HCT116 (cell line): Measurements from ENCODE around the gene ADORA1.

Source experiments
- CBX3 ChIP-seq: IDR thresholded peaks from 2 replicates; pipeline ENCODE4 v1.6.1; 2012; ENCODE audit warnings: low read depth
- EGR1 ChIP-seq: IDR thresholded peaks from 2 replicates; pipeline ENCODE4 v1.6.1; 2012; ENCODE audit warnings: low read depth
- EZH2 ChIP-seq: fragments of 200-600 bp; sonication (generic); IDR thresholded peaks from 2 replicates; pipeline ENCODE4 v1.6.1; 2017; ENCODE audit warnings: antibody characterized with exemption, mixed run types
- EZH2phosphoT487 ChIP-seq: fragments of 200-600 bp; IDR thresholded peaks from 2 replicates; pipeline ENCODE4 v1.6.1; 2018; ENCODE audit warnings: antibody characterized with exemption, borderline replicate concordance
- POLR2A ChIP-seq: IDR thresholded peaks from 2 replicates; pipeline ENCODE4 v1.7.0; 2011; ENCODE audit warnings: borderline replicate concordance; ENCODE audit not compliant: insufficient read depth, insufficient read length; ENCODE audit errors: extremely low read depth
- POLR2AphosphoS5 ChIP-seq: IDR thresholded peaks from 2 replicates; pipeline ENCODE4 v1.6.1; 2011; ENCODE audit warnings: mild to moderate bottlenecking, low read depth, low read length, moderate library complexity
- RAD21 ChIP-seq: IDR thresholded peaks from 2 replicates; pipeline ENCODE4 v1.6.1; 2012; ENCODE audit warnings: low read depth, mild to moderate bottlenecking
- TCF7L2 ChIP-seq: IDR thresholded peaks from 2 replicates; pipeline ENCODE4 v1.7.0; 2011; ENCODE audit warnings: borderline replicate concordance, inconsistent platforms; ENCODE audit not compliant: insufficient read depth, insufficient read length; ENCODE audit errors: extremely low read depth
- YY1 ChIP-seq: IDR thresholded peaks from 2 replicates; pipeline ENCODE4 v1.6.1; 2011; ENCODE audit warnings: low read length, low read depth, moderate library complexity, mild to moderate bottlenecking; ENCODE audit not compliant: insufficient replicate concordance; ENCODE audit errors: extremely low read depth
- ZNF274 ChIP-seq: fragments of 200-500 bp; sonication (Bioruptor generic); IDR thresholded peaks from 2 replicates; pipeline ENCODE4 v1.6.1; 2014; ENCODE audit warnings: mild to moderate bottlenecking, low read depth, low read length, inconsistent platforms
- TF ChIP-seq, protein P1 (sequence below), 3 experiments: fragments of 200-600 bp in 1 of 3; sonication (generic) in 1 of 3; IDR thresholded peaks in 2 of 3; conservative IDR thresholded peaks in 1 of 3; 2 replicates each; pipeline ENCODE4 v1.5.1; 2012 to 2017; ENCODE audit warnings: low read depth in 2 of 3, low read length in 2 of 3, antibody characterized with exemption in 1 of 3, borderline replicate concordance in 1 of 3, control low read depth in 1 of 3, mild to moderate bottlenecking in 1 of 3, mixed read lengths in 1 of 3, mixed run types in 1 of 3, moderate library complexity in 1 of 3; ENCODE audit not compliant: insufficient read depth in 1 of 3
- TF ChIP-seq, protein P2 (sequence below): IDR thresholded peaks from 2 replicates; pipeline ENCODE4 v1.6.1; 2012; ENCODE audit warnings: low read depth
- TF ChIP-seq, protein P3 (sequence below): IDR thresholded peaks from 2 replicates; pipeline ENCODE4 v1.6.1; 2012
- TF ChIP-seq, protein P4 (sequence below): IDR thresholded peaks from 2 replicates; pipeline ENCODE4 v1.6.1; 2011; ENCODE audit warnings: mild to moderate bottlenecking, low read length, moderate library complexity; ENCODE audit not compliant: insufficient replicate concordance; ENCODE audit errors: extremely low read depth

DNA sequence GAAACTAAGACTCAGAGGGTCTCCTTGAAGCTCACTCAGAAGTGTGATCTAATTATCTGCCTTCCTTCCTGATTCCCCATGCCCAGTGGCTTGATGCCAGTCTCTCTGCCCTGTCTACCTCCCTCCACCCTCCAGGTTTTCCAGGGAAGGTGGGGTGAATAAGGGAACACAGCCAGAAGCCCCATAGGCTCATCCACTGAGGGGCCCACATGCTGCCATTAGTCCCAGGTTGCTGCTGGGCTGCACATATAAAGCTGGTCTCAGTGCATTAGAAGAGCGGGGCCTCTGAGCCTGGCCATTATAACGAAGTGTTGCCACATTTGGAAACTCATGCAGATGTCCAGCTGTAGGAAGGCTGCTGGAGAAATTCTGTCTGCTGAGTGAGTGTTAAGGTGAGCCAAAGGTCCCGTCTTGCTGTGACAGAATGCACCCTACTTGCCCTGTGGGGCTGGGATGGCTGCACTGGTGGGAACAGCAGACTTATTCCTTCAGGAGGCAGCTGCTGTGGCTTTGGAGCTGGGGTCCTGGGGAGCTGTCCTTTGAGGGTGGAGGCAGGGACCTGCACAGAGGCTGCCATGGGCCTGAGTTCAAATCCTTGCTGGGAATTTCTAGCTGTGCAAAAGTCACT is 2.9 kb downstream of the ADORA1 start:
- TF ChIP-seq, protein P1, sequence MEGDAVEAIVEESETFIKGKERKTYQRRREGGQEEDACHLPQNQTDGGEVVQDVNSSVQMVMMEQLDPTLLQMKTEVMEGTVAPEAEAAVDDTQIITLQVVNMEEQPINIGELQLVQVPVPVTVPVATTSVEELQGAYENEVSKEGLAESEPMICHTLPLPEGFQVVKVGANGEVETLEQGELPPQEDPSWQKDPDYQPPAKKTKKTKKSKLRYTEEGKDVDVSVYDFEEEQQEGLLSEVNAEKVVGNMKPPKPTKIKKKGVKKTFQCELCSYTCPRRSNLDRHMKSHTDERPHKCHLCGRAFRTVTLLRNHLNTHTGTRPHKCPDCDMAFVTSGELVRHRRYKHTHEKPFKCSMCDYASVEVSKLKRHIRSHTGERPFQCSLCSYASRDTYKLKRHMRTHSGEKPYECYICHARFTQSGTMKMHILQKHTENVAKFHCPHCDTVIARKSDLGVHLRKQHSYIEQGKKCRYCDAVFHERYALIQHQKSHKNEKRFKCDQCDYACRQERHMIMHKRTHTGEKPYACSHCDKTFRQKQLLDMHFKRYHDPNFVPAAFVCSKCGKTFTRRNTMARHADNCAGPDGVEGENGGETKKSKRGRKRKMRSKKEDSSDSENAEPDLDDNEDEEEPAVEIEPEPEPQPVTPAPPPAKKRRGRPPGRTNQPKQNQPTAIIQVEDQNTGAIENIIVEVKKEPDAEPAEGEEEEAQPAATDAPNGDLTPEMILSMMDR (IDR thresholded peaks at IDR 0.05 in 2 of 3, conservative IDR thresholded peaks at IDR 0.05 in 1 of 3; ENCODE audit: borderline replicate concordance in 1 of 3, insufficient read depth in 1 of 3, low read depth in 2 of 3, low read length in 2 of 3) = no peak
- TF ChIP-seq EZH2 = no peak
- no peak for TF ChIP-seq YY1
- no peak for TF ChIP-seq EZH2phosphoT487
- TF ChIP-seq POLR2AphosphoS5 = no peak
- TF ChIP-seq POLR2A = no peak
- TF ChIP-seq ZNF274 = no peak
- TF ChIP-seq, protein P2, sequence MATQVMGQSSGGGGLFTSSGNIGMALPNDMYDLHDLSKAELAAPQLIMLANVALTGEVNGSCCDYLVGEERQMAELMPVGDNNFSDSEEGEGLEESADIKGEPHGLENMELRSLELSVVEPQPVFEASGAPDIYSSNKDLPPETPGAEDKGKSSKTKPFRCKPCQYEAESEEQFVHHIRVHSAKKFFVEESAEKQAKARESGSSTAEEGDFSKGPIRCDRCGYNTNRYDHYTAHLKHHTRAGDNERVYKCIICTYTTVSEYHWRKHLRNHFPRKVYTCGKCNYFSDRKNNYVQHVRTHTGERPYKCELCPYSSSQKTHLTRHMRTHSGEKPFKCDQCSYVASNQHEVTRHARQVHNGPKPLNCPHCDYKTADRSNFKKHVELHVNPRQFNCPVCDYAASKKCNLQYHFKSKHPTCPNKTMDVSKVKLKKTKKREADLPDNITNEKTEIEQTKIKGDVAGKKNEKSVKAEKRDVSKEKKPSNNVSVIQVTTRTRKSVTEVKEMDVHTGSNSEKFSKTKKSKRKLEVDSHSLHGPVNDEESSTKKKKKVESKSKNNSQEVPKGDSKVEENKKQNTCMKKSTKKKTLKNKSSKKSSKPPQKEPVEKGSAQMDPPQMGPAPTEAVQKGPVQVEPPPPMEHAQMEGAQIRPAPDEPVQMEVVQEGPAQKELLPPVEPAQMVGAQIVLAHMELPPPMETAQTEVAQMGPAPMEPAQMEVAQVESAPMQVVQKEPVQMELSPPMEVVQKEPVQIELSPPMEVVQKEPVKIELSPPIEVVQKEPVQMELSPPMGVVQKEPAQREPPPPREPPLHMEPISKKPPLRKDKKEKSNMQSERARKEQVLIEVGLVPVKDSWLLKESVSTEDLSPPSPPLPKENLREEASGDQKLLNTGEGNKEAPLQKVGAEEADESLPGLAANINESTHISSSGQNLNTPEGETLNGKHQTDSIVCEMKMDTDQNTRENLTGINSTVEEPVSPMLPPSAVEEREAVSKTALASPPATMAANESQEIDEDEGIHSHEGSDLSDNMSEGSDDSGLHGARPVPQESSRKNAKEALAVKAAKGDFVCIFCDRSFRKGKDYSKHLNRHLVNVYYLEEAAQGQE = no peak
- TF ChIP-seq RAD21 = no peak
- no peak for TF ChIP-seq CBX3
- TF ChIP-seq, protein P3, sequence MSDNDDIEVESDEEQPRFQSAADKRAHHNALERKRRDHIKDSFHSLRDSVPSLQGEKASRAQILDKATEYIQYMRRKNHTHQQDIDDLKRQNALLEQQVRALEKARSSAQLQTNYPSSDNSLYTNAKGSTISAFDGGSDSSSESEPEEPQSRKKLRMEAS = no peak
- TF ChIP-seq TCF7L2 = no peak
- TF ChIP-seq EGR1 = no peak
- TF ChIP-seq, protein P4, sequence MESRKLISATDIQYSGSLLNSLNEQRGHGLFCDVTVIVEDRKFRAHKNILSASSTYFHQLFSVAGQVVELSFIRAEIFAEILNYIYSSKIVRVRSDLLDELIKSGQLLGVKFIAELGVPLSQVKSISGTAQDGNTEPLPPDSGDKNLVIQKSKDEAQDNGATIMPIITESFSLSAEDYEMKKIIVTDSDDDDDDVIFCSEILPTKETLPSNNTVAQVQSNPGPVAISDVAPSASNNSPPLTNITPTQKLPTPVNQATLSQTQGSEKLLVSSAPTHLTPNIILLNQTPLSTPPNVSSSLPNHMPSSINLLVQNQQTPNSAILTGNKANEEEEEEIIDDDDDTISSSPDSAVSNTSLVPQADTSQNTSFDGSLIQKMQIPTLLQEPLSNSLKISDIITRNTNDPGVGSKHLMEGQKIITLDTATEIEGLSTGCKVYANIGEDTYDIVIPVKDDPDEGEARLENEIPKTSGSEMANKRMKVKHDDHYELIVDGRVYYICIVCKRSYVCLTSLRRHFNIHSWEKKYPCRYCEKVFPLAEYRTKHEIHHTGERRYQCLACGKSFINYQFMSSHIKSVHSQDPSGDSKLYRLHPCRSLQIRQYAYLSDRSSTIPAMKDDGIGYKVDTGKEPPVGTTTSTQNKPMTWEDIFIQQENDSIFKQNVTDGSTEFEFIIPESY = no peak
